ENCODE data around the gene SELENOF.
"Not testable (repeated sequence)": the region's sequence is repeated elsewhere in the genome, so short reads cannot be mapped to it uniquely, and the experiment has no call there.

SELENOF gene

GRCh38 chr1:86915737-86916235, 1.9 kb upstream of the SELENOF start:
- DNase-seq, result no peak

- DNase-seq, result peak; percentile 25 to 33 (median 30)
Observed at GRCh38 chr1:86914998-86915736, 1.2 kb upstream of the SELENOF start.

GRCh38 chr1:86914601-86914997, 673 bp upstream of the SELENOF start, which contains the start of gene HS2ST1:
HS2ST1 (plus strand) TSS chr1:86914635.
- peak in 1 of 4 experiments; percentile 47 for DNase-seq

GRCh38 chr1:86913399-86913895, 479 bp downstream of the SELENOF start:
- DNase-seq, result peak in 2 of 4 experiments; percentile 13

GRCh38 chr1:86912281-86912900, 1.5 kb downstream of the SELENOF start:
- DNase-seq, result no peak

- DNase-seq, result no peak
Observed at GRCh38 chr1:86906419-86906818, 7.5 kb downstream of the SELENOF start.

- no peak for DNase-seq
Observed at GRCh38 chr1:86905875-86906274, 8.1 kb downstream of the SELENOF start.

GRCh38 chr1:86899401-86899800, 14.5 kb downstream of the SELENOF start:
- not testable (repeated sequence) for DNase-seq

- DNase-seq, result no peak
Observed at GRCh38 chr1:86888327-86888726, 25.6 kb downstream of the SELENOF start.

GRCh38 chr1:86887479-86888162, 26.3 kb downstream of the SELENOF start:
- DNase-seq, result no peak

GRCh38 chr1:86875722-86876121, 38.2 kb downstream of the SELENOF start:
- no peak for DNase-seq

- DNase-seq, result no peak
Observed at GRCh38 chr1:86872086-86872485, 41.8 kb downstream of the SELENOF start.

- no peak for DNase-seq
Observed at GRCh38 chr1:86871001-86871400, 42.9 kb downstream of the SELENOF start.

GRCh38 chr1:86868477-86868876, 45.4 kb downstream of the SELENOF start:
- no peak for DNase-seq

GRCh38 chr1:86867278-86867677, 46.6 kb downstream of the SELENOF start:
- not testable (repeated sequence) for DNase-seq

GRCh38 chr1:86866665-86867064, 47.3 kb downstream of the SELENOF start:
- no peak for DNase-seq

GRCh38 chr1:86865973-86866637, 47.8 kb downstream of the SELENOF start:
- no peak for DNase-seq

GRCh38 chr1:86862920-86863319, 51.0 kb downstream of the SELENOF start:
- no peak for DNase-seq

GRCh38 chr1:86861424-86861823, 52.5 kb downstream of the SELENOF start:
- no peak for DNase-seq

GRCh38 chr1:86860424-86860823, 53.5 kb downstream of the SELENOF start:
- DNase-seq, result no peak

- DNase-seq, result no peak
Observed at GRCh38 chr1:86860020-86860419, 53.9 kb downstream of the SELENOF start.

GRCh38 chr1:86858524-86859261, 55.2 kb downstream of the SELENOF start:
- DNase-seq, result no peak

Data from activated naive CD4-positive, alpha-beta T cell (primary cell).